GM12878 (cell line): ENCODE results near the gene NMNAT3. TPM values are rescaled to one million over a fixed set of nuclear protein-coding genes. Genes with fewer than 3 reads are reported as not detected.

ENCODE experiments used
- ATAC-seq: fragments of 200-7000 bp; cut with Tn5 transposase; 3 replicates; pipeline ENCODE4 v1.9.1; 2020; ENCODE audit warnings: mild to moderate bottlenecking, moderate library complexity
- BruUV-seq: library from RNA; stranded (reverse); fragments of 400-500 nt; replicated peaks from 2 replicates; lab custom pipeline; 2021; lab: Mats Ljungman, UMichigan
- CTCF ChIA-PET: fragments of 300-600 bp; sonication (Branson Sonifier 250); formaldehyde crosslinking; extraction: SDS; loops from one replicate; lab custom pipeline; 2021; ENCODE audit warnings: inconsistent platforms; lab: Yijun Ruan, JAX
- POLR2A ChIA-PET: fragments of 350-600 bp; formaldehyde crosslinking; extraction: SDS; loops from one replicate; lab custom pipeline; 2021; ENCODE audit warnings: inconsistent platforms; lab: Charles Lee
- RAD21 ChIA-PET: fragments of 300-600 bp; sonication (Branson Sonifier 250); formaldehyde crosslinking; loops from one replicate; lab custom pipeline; 2023; ENCODE audit warnings: antibody characterized with exemption; ENCODE audit not compliant: unreplicated experiment; lab: Charles Lee
- SMC1A ChIA-PET: fragments of 300-600 bp; sonication (Branson Sonifier 250); formaldehyde crosslinking; loops from one replicate; lab custom pipeline; 2023; ENCODE audit not compliant: unreplicated experiment, uncharacterized antibody; lab: Charles Lee
- DNase-seq: peaks from one replicate; pipeline ENCODE4 v3.0.0-alpha.2; 2011; ENCODE audit warnings: low read depth, low spot score
- FAIRE-seq: peaks from 3 replicates; lab custom pipeline; 2011; peaks lifted over from hg19 to GRCh38; lab: Jason Lieb, UNC
- H2AFZ ChIP-seq: 2 replicates; pipeline ENCODE4 v1.6.0; 2011; ENCODE audit warnings: low read depth, low read length, control low read depth; ENCODE audit not compliant: control insufficient read depth
- H3K27ac ChIP-seq: 2 replicates; pipeline ENCODE4 v1.5.1; 2011; ENCODE audit warnings: control low read depth; ENCODE audit not compliant: control insufficient read depth, insufficient read depth
- H3K27me3 ChIP-seq, 2 experiments: replicated peaks in 1 of 2; 2 replicates each; pipeline versions ENCODE4 v1.6.0 to v1.6.1; 2011; ENCODE audit warnings: low read length in 1 of 2; ENCODE audit not compliant: control insufficient read depth in 2 of 2, insufficient read depth in 2 of 2
- H3K36me3 ChIP-seq, 2 experiments: 2 replicates each; pipeline ENCODE4 v1.5.1; 2011; ENCODE audit warnings: low read length in 1 of 2; ENCODE audit not compliant: control insufficient read depth in 2 of 2, insufficient read depth in 2 of 2
- H3K4me1 ChIP-seq: 2 replicates; pipeline ENCODE4 v1.6.1; 2011; ENCODE audit warnings: mild to moderate bottlenecking, low read length, moderate library complexity, mixed read lengths; ENCODE audit not compliant: control insufficient read depth, insufficient read depth
- H3K4me2 ChIP-seq: 2 replicates; pipeline ENCODE4 v1.6.0; 2011; ENCODE audit warnings: control low read depth; ENCODE audit not compliant: control insufficient read depth, insufficient read depth
- H3K4me3 ChIP-seq: fragments of 200-600 bp; sonication (generic); 2 replicates; pipeline ENCODE4 v1.5.1; 2016
- H3K79me2 ChIP-seq: 2 replicates; pipeline ENCODE4 v1.6.0; 2011; ENCODE audit warnings: low read length; ENCODE audit not compliant: control insufficient read depth, insufficient read depth
- H3K9ac ChIP-seq: 2 replicates; pipeline ENCODE4 v1.8.0; 2011; ENCODE audit warnings: low read length, control low read depth, mixed read lengths; ENCODE audit not compliant: control insufficient read depth, insufficient read depth
- H3K9me3 ChIP-seq: replicated peaks from 3 replicates; pipeline ENCODE4 v1.5.1; 2011; ENCODE audit warnings: mild to moderate bottlenecking, low read length; ENCODE audit not compliant: control insufficient read depth, insufficient read depth
- H4K20me1 ChIP-seq: 2 replicates; pipeline ENCODE4 v1.6.0; 2011; ENCODE audit not compliant: control insufficient read depth, insufficient read depth
- BRCA1 ChIP-seq: IDR thresholded peaks from 2 replicates; pipeline ENCODE4 v1.6.1; 2011; ENCODE audit warnings: low read depth, low read length, improper control_type of control experiment
- ESRRA ChIP-seq: IDR thresholded peaks from 2 replicates; pipeline ENCODE4 v1.6.1; 2012; ENCODE audit warnings: mild to moderate bottlenecking, low read length, improper control_type of control experiment
- MYB ChIP-seq: fragments of 150-350 bp; IDR thresholded peaks from 2 replicates; pipeline ENCODE4 v1.6.1; 2014; ENCODE audit warnings: mild to moderate bottlenecking, low read depth, low read length, borderline replicate concordance
- NFXL1 ChIP-seq: fragments of 450-650 bp; IDR thresholded peaks from 2 replicates; pipeline ENCODE4 v1.6.1; 2017; ENCODE audit warnings: antibody characterized with exemption, mild to moderate bottlenecking, borderline replicate concordance
- RAD51 ChIP-seq: fragments of 450-650 bp; IDR thresholded peaks from 2 replicates; pipeline ENCODE4 v1.6.1; 2016; ENCODE audit warnings: moderate library complexity, mild to moderate bottlenecking, inconsistent platforms
- SUZ12 ChIP-seq: fragments of 200-600 bp; sonication (generic); IDR thresholded peaks from one replicate; pipeline ENCODE4 v1.6.1; 2018; ENCODE audit warnings: antibody characterized with exemption, mild to moderate bottlenecking; ENCODE audit not compliant: unreplicated experiment
- ZNF217 ChIP-seq: fragments of 450-650 bp; IDR thresholded peaks from 2 replicates; pipeline ENCODE4 v1.6.1; 2017; ENCODE audit warnings: antibody characterized with exemption, mild to moderate bottlenecking
- WGBS: methylation state at CpG from one replicate; pipeline ENCODE4 v1.1.6; 2016; ENCODE audit warnings: low lambda C conversion rate; ENCODE audit not compliant: insufficient replicate concordance, insufficient coverage; ENCODE audit errors: missing lambda C conversion rate; 5-methylcytosine and 5-hydroxymethylcytosine counted together
- in situ Hi-C: fragments of 300-500 bp; cut with MboI; formaldehyde crosslinking; loops from 9 replicates; pipeline ENCODE4 v1.14.3; 2018; ENCODE audit warnings: mixed read lengths
- intact Hi-C: fragments of 100-400 bp; cut with micrococcal nuclease; formaldehyde crosslinking; loops from one replicate; pipeline ENCODE4 v1.14.2; 2022; ENCODE audit not compliant: unreplicated experiment
- polyA plus RNA-seq, 11 experiments: library from polyadenylated mRNA; depleted of rRNA in 4 of 11; unstranded in 6 of 11; stranded (reverse) in 5 of 11; fragments of >200 nt; fragmentation: Nextera tagmentation in 4 of 11; fragmentation: Illumina TruSeq in 1 of 11; extraction: Ambion mirVana in 4 of 11; extraction: Trizol in 1 of 11; gene quantifications; 1 replicate in 1 of 11; 2 replicates in 10 of 11; pipeline versions ENCODE4 v1.2.1 to v1.2.3, GENCODE V29; 2011 to 2016; ENCODE audit warnings: inconsistent platforms in 2 of 11, missing spikeins in 2 of 11, low read depth in 1 of 11
- total RNA-seq, 4 experiments: library from RNA; depleted of rRNA in 3 of 4; stranded (reverse); fragments of >200 nt in 3 of 4; fragmentation: Illumina TruSeq in 1 of 4; extraction: Trizol in 1 of 4; gene quantifications; 2 replicates each; pipeline versions ENCODE4 v1.2.1 to v1.2.3, GENCODE V29; 2013 to 2021
- TF ChIP-seq, protein P1 (sequence below): fragments of 450-650 bp; IDR thresholded peaks from 2 replicates; pipeline ENCODE4 v1.6.1; 2014; ENCODE audit warnings: mild to moderate bottlenecking
- TF ChIP-seq, protein P2 (sequence below): fragments of 450-650 bp; formaldehyde crosslinking; IDR thresholded peaks from 2 replicates; pipeline ENCODE4 v1.5.0; 2022; ENCODE audit warnings: mild to moderate bottlenecking, missing genetic modification characterization

Gene NMNAT3
- total and polyA plus RNA-seq, 10 of the 15 experiments (the other 5 are each of a cell fraction or from before 2014, with no cell fraction given), result under 0.01 to 0.92 (median 0.08) TPM; not detected in 4

- no peak overlapping the region for H2AFZ ChIP-seq
- no peak overlapping the region for H3K9ac ChIP-seq
- ChIA-PET SMC1A (no interaction called here), POLR2A (no interaction called here), RAD21 (no interaction called here), CTCF (no interaction called here)
- H3K27ac ChIP-seq, result no peak overlapping the region
- FAIRE-seq (no peak), DNase-seq (no peak), ATAC-seq (no peak)
- in situ Hi-C loops, result no loop called here
- H3K9me3 ChIP-seq, result no peaks in the 10 kb centered on the region
- H3K4me3 ChIP-seq, result no peak overlapping the region
- intact Hi-C loops, result no loop called here
- TF ChIP-seq ZNF217 (no peak), RAD51 (no peak), ESRRA (no peak), SUZ12 (no peak), MYB (no peak), NFXL1 (no peak), BRCA1 (no peak)
- TF ChIP-seq, protein P1, sequence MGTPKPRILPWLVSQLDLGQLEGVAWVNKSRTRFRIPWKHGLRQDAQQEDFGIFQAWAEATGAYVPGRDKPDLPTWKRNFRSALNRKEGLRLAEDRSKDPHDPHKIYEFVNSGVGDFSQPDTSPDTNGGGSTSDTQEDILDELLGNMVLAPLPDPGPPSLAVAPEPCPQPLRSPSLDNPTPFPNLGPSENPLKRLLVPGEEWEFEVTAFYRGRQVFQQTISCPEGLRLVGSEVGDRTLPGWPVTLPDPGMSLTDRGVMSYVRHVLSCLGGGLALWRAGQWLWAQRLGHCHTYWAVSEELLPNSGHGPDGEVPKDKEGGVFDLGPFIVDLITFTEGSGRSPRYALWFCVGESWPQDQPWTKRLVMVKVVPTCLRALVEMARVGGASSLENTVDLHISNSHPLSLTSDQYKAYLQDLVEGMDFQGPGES, result no peak
- TF ChIP-seq, protein P2, sequence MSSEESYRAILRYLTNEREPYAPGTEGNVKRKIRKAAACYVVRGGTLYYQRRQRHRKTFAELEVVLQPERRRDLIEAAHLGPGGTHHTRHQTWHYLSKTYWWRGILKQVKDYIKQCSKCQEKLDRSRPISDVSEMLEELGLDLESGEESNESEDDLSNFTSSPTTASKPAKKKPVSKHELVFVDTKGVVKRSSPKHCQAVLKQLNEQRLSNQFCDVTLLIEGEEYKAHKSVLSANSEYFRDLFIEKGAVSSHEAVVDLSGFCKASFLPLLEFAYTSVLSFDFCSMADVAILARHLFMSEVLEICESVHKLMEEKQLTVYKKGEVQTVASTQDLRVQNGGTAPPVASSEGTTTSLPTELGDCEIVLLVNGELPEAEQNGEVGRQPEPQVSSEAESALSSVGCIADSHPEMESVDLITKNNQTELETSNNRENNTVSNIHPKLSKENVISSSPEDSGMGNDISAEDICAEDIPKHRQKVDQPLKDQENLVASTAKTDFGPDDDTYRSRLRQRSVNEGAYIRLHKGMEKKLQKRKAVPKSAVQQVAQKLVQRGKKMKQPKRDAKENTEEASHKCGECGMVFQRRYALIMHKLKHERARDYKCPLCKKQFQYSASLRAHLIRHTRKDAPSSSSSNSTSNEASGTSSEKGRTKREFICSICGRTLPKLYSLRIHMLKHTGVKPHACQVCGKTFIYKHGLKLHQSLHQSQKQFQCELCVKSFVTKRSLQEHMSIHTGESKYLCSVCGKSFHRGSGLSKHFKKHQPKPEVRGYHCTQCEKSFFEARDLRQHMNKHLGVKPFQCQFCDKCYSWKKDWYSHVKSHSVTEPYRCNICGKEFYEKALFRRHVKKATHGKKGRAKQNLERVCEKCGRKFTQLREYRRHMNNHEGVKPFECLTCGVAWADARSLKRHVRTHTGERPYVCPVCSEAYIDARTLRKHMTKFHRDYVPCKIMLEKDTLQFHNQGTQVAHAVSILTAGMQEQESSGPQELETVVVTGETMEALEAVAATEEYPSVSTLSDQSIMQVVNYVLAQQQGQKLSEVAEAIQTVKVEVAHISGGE, result no peak
- no TSS peak for BruUV-seq
- no peaks in the 10 kb centered on the region for H3K36me3 ChIP-seq
- H3K4me2 ChIP-seq, result no peak overlapping the region
- H3K27me3 ChIP-seq, result no peaks in the 10 kb centered on the region; a peak in 2 of 4 replicates
- 43% methylated on average over 6 of the region's 7 CpGs for WGBS
- H4K20me1 ChIP-seq, result no peaks in the 10 kb centered on the region
- H3K79me2 ChIP-seq, result no peaks in the 10 kb centered on the region
- H3K4me1 ChIP-seq, result no peaks in the 10 kb centered on the region
These were observed 144.8 kb downstream of the NMNAT3 start for GRCh38 chr3:139532976-139533375.
